HG03558 (cell line): ENCODE measurements around the gene C15orf62.

Experiments
- ATAC-seq: cut with Tn5 transposase; IDR thresholded peaks from one replicate; pipeline ENCODE4 v1.9.1; 2021; ENCODE audit warnings: moderate number of reproducible peaks; ENCODE audit not compliant: unreplicated experiment; ENCODE audit errors: extremely low read depth

The C15orf62 gene

DNA sequence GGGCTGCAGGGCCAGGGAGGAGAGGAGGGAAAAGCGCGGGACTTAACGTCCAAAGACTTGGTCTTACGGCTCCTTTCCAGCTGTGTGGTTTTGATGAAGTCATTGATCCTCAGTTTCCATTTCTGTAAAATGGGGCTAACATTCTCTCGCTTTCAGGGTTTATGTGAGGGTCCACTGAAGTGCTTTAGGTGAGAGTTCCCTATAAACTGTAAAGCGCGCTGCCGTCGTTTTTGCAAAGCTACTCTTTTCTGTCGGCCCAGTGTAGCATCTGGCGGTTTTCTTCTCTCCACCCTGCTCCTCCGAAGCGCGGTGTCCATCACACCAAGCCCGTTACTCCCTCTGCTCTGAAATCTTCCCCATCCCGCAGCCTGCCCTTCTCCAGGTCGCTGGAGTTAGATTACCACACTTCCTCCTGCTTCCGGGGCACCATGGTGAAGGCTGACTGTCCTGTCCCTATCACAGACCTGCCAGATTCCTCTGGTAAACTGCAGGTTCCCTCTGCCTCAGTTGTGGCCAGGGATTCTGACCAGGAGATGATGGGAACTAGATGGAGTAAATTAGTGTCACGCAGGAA lies 38.2 kb downstream of the C15orf62 start:
- ATAC-seq = no peak

DNA sequence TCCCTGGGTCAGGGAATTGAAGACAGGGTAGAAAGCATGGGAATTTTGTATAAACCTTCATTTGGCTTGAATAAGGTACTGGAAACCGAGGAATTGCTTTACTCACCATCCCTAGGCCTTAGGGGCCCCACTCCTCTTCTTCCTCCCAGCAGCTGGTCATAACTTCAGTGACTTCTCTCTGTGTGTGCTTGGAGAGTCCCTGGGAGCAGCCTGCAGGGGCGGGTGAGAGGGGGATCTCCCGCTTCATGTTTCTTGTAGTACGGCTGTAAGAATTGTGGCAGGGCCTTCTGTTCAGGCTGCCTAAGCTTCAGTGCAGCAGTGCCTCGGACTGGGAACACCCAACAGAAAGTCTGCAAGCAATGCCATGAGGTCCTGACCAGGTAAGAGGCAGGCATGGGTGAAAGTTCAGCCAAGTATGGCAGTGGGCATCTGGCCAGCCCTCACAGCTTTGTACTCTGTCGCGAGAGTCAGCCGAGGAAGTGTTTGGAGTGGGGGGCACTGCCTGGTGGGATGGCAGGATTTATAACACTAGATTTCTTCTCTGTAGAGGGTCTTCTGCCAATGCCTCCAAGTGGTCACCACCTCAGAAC lies 39.2 kb downstream of the C15orf62 start:
- ATAC-seq = no peak

DNA sequence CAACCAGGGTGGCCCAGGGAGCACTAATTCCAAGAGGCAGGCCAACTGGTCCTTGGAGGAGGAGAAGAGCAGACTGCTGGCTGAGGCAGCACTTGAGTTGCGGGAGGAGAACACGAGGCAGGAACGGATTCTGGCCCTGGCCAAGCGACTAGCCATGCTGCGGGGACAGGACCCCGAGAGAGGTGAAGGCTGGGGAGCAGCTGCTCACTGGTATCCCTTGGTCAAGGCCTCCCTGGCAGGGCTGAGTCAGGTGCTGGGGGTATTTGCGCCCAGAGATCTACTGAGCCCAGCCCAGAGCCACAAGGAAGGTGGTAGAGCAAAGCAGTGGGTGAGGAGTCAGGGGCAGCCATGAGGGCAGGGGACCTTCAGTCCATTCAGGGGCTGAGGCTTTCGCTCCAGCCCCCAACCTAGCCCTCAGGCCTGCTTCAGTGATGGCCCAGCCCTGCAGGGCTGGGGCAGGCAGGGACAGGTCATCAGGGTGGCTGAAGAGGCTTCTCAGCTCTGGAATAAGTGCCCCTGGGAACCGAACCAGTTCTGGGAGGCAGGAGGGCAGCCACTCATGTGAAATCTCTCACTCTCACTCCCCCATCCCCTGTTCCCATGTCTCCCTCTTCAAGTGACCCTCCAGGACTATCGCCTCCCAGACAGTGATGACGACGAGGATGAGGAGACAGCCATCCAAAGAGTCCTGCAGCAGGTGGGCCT lies 43.1 kb downstream of the C15orf62 start:
- ATAC-seq = no peak

DNA sequence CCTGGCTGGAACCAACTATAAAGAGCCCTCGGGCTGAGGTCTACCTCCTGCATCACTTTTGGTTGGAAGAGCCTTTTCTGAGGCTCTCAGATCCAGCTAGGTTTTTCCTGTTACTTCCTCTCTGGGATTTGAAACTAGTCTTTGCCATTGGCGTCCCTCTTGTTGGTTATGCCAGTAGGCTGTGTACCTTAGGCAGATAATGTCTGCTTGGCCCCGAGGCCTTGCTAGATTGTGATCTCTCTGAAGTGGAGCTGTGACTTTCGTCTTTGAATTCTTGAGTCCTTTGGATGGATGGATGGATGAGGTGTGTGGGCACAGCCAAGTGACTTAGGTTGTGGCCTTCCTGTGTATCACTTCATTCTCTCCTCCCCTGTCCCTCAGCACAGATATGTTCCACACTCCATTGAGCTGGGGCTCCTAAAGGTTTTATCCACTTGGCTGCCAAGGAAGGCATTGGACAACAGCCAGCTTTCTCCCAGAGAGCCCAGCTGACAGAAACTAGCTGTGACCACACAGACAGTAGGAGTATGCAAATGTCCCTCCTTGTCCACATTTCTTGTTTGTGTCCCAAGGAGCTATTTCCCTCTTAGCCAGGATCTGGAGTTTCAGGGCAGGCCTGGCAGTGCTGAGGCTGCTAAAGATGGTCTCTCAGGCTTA lies 45.4 kb downstream of the C15orf62 start:
- no peak for ATAC-seq

DNA sequence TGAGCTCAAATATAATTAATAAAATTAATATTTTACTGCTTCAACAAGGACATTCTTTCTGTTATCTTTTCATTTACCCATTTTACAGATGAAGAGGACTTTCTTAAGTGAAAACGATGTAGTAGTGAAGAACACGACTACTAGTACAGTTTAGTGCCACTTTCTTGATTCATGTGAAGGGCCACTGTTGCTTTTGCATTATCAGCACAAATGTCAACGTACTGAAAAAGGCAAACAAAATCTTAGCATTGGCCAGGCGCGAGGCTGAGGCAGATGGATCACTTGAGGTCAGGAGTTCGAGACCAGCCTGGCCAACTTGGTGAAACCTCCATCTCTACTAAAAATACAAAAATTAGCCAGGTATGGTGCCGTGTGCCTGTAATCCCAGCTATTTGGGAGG lies 49.3 kb downstream of the C15orf62 start:
- ATAC-seq = no peak

DNA sequence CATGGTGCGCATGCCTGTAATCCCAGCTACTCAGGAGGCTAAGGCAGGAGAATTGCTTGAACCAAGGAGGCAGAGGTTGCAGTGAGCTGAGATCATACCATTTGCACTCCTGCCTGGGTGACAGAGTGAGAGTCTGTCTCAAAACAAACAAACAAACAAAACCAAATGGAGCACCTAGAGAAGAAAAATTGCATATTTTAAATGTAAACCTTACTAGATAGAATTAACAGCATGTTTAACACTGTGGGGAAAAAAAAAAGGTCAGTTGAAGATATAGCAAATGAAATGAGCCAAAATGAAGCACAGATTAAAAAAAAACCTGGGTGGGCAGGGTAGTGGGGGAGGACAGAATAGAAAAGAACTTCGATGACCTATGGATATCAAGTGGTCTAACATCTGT lies 51.4 kb downstream of the C15orf62 start:
- no peak for ATAC-seq
